OCI-LY3 (cell line): Measurements from ENCODE around the gene HOXC9.

Source experiments
- CTCF ChIP-seq: fragments of 200-600, 300-600 bp; sonication (generic); IDR thresholded peaks from 2 replicates; pipeline ENCODE4 v1.5.1; 2014; ENCODE audit warnings: antibody characterized with exemption, low read length, low read depth
- EZH2phosphoT487 ChIP-seq: fragments of 200-600 bp; shearing (Covaris generic); IDR thresholded peaks from 2 replicates; pipeline ENCODE4 v1.6.1; 2018; ENCODE audit warnings: antibody characterized with exemption, mixed run types, low read depth

- TF ChIP-seq EZH2phosphoT487 (no peak), CTCF (no peak)
Measured at GRCh38 chr12:54016051-54016450, 16.1 kb downstream of the HOXC9 start.
